Endothelial cell of umbilical vein (primary cell): Measurements from ENCODE around the gene MBOAT1.

ENCODE experiments used
- CTCF ChIP-seq, 2 donors: IDR thresholded peaks; 1 replicate in 1 of 2; 2 replicates in 1 of 2; pipeline ENCODE4 v1.5.1; 2011; ENCODE audit warnings: low read length in 2 of 2, mild to moderate bottlenecking in 2 of 2, moderate library complexity in 2 of 2, control low read depth in 1 of 2, inconsistent platforms in 1 of 2, low read depth in 1 of 2; ENCODE audit not compliant: insufficient read depth in 1 of 2; ENCODE audit errors: extremely low read depth in 1 of 2
- EZH2 ChIP-seq: IDR thresholded peaks from 2 replicates; pipeline ENCODE4 v1.6.1; 2012; ENCODE audit warnings: borderline replicate concordance, low read depth, mild to moderate bottlenecking, moderate library complexity, low read length, inconsistent platforms; ENCODE audit not compliant: severe bottlenecking
- GATA2 ChIP-seq: IDR thresholded peaks from 2 replicates; pipeline ENCODE4 v1.7.0; 2011; ENCODE audit warnings: low read depth, mild to moderate bottlenecking, moderate library complexity, mixed read lengths, low read length; ENCODE audit not compliant: insufficient read length, insufficient read depth
- JUN ChIP-seq: IDR thresholded peaks from 2 replicates; pipeline ENCODE4 v1.6.1; 2011; ENCODE audit warnings: borderline replicate concordance, low read depth; ENCODE audit not compliant: insufficient read length, insufficient read depth
- MAX ChIP-seq: IDR thresholded peaks from 2 replicates; pipeline ENCODE4 v1.6.1; 2011; ENCODE audit not compliant: insufficient read depth, insufficient read length
- MYC ChIP-seq: IDR thresholded peaks from one replicate; pipeline ENCODE4 v1.6.1; 2011; ENCODE audit warnings: mild to moderate bottlenecking, low read depth, low read length
- POLR2A ChIP-seq: IDR thresholded peaks from 2 replicates; pipeline ENCODE4 v1.6.1; 2012; ENCODE audit warnings: low read depth, mild to moderate bottlenecking, control low read depth, low read length
- POLR2AphosphoS5 ChIP-seq: IDR thresholded peaks from 2 replicates; pipeline ENCODE4 v1.6.1; 2012; ENCODE audit warnings: low read depth, mild to moderate bottlenecking, control low read depth, low read length, moderate library complexity; ENCODE audit not compliant: insufficient read depth

DNA sequence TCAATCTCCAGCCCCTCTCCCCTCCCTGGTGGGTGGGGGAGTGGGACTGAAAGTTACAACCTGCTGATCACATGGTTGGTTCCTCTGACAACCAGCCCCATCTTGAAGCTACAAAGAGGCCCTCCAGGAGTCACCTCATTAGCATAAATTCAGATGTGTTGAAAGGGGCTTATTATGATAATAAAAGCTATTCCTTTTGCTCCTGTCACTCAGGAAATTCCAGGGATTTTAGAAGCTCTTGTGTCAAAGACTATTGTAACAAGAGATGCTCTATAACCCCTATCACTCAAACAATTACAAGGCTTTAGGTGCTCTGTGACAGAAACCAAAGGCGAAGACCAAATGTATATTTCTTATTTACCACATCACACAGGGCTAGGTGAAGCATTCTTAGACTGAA lies 30.1 kb upstream of the MBOAT1 start:
- TF ChIP-seq CTCF (IDR thresholded peaks at IDR 0.05; ENCODE audit: extremely low read depth in 1 of 2, insufficient read depth in 1 of 2, low read depth in 1 of 2, low read length in 2 of 2) (no peak), EZH2 (no peak), MAX (no peak), POLR2AphosphoS5 (no peak), POLR2A (no peak), MYC (no peak), JUN (no peak), GATA2 (no peak)
